NCI-H526 (cell line): ENCODE results near the gene FARS2.
A peak's percentile ranks its signal among the peaks of the same experiment; 100 is the strongest.

Experiments used
- DNase-seq, 2 experiments: peaks; one replicate each; lab custom pipeline; 2025; lab: John Stamatoyannopoulos, UW

Gene FARS2

DNA sequence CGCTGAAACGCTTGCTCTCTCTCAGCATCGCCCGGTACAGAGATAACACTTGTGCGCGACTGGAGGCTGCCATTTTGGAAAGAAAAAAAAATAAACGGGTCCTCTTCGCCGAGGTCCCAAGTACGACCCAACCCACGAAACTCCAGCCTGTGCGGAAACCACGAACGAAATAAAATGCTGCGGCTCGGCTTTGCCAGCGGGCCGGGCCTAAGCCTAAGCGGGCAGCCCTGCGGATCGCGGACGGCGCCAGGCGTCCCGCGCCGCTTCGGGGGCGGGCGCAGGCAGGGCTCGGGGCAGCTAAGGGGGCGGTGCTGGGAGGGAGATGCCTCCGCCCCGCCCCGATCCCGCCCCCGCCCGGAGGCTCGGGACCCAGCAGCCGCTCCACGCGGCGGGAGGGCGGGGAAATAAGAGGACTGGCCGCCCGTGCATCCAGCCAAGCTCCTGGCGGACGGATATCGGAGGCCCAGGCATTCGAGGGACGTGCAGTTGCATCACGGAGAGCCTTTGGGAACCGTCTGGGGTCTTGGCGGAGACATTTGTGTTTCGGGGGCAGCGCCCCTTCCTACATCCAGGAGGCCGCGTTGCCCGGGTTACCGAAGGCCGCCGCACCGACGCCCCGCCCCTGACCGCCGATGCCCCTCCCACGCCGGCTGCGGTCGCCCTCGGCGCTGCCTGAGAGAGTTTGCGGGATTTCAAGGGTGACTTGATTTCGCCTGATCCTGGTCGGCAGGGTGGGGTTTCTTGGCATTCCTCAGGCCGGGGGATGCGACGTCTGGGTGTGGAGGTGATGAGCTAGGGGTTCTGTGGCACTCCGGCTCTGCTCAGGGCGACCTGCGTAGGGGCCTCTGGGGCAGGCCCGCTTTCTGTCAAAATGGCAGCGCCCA lies at the start of gene FARS2, which contains the start of gene LYRM4:
Gene FARS2, plus strand, starts transcription at position 853 of the 884 bp plus-strand sequence.
Gene LYRM4, minus strand, starts transcription at position 290 of the 884 bp plus-strand sequence. Its CDS starts 217 bp downstream, at position 73.
- DNase-seq, result peak; percentile 77 to 92

DNA sequence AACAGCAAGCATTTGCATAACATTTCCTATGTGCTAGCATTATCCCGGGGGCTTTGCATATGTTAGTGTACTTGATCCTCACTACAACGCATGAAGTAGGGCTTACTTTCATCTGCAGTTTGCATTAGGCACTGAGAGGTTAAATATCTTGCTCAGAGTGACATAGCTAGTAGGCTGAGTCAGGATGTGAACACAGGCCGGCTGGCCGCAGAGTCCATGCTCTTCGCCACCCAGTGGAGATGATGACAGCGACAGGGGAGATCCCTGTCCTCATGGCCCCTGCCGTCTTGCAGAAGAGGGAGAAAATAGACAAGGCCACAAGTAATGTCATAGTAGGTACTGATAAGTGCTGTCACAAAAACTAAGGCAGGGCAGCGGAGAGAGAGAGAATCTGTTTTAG lies 47.5 kb upstream of the FARS2 start:
- peak; percentile 58 to 64 for DNase-seq

DNA sequence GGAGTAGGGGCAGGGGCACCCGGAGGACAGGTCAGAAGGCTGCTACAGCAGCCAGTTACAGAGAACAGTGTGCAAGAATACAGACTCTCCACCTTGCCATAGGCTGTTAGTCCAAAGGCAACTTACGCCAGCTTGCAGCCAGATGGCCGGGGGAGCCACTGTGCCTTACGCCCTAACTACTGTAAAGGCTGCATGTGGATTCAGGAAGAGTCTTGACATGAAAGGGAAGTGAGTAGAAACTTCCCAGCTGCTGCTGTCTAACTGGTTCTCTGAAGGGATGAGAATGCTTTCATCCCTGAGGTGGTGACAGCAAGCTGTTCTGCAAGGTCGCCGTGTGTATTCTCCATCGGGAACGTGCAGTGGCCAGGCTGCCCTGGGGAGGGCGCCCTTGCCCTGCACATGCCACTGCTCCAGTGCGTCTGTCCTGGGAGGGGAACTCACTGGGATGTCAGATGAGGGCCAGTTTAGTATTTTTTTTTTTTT lies 46.7 kb upstream of the FARS2 start:
- peak in 1 of 2 experiments; percentile 41 for DNase-seq

DNA sequence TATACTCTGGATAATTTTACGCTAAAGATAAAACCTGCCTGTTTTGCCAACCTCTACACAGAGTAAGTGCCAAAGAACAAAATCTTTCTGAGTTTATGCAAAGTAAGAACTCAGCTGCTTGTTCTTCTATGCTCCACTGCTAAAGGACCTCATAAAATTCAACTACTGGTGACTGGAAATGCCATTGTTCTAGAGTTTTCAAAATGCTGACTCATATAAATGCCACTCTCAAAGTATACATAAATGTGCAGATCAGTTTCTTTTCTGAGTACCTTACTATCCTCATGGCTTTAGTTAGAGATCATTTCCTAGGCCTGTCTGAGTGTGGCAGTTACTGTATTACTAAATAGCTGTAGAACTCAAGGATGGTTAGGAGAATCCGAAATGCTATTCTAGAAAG lies 46.2 kb upstream of the FARS2 start:
- DNase-seq, result peak; percentile 6 to 26

DNA sequence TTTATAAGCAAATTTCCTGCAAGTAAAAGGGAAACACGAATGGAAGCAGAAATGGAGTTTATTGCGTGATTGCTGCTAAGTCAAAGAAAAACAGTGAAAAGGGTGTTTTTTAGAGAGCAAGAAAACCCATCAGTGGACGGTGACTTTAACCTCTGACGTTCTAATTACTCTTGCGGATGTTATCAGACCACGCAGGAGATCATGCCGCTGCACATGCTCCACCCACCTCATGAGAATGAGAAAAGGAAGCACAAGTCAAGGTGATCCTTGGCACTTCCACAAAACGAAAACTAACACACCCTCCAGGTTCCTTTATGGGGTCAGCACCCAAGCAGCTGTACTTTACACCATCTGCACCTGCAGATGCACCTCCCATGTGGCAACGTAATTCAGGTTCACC lies 45.5 kb upstream of the FARS2 start:
- no peak for DNase-seq

DNA sequence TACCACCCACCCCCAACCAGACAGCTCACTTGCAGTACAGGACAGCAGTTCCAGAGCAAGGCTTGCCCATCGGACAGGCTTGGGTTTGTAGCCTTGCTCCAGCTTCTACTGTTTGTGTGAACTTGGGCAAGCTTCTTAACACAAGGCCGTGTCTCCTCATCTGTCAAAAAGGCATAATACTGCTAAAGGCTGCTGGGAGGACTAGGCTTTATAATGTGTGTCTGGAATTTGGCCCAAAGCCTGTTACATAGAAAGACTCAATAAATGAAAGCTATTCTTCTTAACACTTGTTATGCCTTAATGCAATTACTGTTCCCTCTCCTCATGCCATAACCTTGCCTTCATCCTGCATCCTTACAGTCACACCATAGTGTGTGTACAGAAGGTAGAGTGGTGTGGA lies 44.0 kb upstream of the FARS2 start:
- no peak for DNase-seq

DNA sequence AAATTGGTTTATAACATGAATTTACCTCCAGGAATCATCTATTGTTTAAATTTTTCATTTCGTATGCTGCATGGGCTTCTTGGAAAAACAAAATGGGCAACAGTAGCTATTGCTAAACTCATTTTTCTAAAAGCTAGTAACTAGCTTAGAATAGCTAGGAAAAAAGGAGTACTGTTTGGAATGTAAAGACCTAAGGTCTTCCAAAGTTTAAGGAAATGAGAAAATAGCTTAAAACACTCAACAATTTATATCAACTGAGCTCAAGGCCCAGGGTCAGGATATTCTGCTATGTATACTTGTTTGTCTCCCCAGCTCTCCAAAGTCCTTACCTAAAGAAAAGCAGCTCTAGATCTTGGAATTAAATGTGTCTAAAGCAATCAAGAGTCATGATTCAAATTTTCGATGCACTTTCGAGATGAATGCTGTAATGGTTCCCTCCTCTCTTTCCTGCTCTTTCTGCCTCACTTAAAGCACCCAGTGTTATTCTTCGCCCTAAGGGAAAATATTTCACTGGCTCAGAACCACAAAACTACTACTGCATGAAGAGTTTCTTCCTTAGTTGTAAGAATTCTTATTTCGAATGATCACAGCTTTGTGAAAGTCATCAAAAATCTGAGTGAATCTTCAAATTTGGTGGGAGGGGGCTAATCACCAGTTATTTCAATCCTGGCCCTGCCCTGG lies 42.2 kb upstream of the FARS2 start:
- DNase-seq, result no peak

DNA sequence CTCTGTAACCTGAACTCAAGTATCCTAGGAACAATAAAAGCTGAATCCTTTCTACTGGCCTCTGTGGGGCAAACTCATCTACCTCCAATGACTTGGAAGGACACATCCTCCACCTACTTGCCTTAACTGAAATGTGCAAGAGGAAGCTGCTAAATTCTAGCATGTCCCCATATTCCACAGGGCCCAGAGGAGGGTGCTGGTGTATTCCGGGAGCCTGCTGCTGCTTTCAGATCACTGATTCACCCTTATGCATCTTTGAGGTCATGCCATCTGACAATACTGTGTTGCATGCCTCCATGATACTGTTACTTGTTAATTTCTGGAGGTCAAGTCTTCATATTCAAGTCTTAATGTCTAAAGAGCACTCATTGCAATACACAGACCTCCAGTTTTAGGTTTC lies 40.9 kb upstream of the FARS2 start:
- DNase-seq, result no peak

DNA sequence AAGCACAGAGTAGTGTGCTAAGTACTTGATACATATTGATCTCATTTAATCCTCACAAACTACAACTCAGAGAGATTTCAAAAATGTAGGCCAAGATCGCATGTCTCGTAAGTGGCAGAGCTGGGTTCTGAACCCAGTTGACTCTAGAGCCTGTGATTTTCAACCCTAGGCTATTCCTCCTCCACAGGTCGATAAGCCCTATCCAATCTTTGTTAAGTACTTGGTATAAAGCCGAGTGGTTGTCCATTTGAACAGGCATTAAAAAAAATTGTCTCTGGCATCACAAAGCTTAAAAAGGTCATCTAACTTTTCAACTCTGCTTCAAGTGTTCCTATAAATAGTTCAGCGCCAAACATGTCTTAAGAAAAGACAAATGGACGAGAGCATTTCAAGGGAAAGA lies 38.0 kb upstream of the FARS2 start:
- no peak for DNase-seq

DNA sequence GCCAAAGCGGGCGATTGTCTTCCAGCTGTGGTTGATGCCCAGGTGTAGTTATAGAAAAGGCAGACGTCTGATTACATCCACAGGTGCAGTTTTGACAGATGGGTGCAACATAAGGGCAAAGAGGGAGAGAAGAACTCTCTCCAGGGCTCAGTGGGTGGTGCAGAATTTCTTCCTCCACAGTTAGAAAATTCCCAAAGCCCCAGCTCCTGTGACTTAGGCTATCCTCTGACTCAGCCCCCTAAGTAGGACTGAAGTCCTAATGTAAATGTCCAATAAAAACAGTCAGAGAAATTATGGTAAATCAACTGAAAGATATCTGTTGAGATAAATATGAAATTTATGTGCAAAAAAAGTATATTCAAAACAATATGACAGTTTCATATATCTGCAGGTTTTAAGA lies 32.0 kb upstream of the FARS2 start:
- DNase-seq, result no peak

DNA sequence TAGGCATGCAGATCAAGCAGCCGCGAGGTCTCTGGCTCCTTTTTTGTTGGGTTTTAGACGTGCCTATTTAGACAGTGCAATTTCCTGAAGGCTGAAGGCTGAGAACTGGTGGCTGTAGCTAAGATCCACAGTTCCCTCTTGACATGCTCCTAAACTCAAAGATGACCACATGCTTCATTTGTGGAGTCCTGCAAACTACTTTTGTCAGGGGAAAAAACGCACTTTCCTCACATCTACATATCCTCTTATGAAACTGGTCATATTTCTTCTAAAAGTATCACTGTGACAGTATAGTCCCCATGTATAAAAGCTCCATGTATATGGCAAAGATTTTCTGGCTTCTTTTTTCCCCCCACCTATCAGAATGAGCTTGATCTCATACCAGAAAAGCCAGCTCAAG lies 31.2 kb upstream of the FARS2 start:
- no peak for DNase-seq

DNA sequence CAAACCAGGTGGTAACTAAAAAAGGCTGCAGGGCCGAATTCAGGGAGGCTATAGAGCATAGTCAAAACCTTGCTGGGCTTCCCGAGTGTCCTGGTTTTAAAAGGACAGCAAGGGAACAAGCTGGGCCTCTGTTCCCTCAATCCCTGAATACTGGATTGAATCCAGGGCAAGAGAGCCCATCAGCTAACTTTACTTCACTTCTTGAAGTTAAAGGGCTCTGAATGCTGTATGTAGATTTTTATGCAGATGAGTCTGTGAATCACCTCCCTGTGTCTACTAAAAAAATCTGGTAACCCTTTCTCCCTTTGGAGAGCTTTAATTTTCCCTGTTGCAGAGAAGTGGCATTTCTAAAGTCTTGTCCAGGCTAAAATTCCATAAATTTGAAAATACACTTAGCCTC lies 30.0 kb upstream of the FARS2 start:
- no peak for DNase-seq

DNA sequence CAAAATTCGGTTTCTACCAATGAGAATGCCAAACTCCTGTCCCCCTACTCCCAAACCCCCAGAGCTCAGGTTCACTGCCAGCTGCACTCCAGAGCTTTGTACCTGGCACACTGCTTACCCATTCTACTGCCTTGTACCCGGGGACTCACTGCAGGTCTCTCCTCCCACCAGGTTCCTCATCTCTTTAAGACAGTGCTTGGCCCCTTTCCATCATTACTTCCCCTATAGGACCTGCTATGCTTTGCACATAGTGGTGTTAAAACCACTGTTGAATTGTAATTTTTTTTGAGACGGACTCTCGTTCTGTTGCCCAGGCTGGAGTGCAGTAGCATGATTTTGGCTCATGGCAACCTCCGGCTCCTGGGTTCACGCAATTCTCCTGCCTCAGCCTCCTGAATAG lies 26.4 kb upstream of the FARS2 start:
- no peak for DNase-seq

DNA sequence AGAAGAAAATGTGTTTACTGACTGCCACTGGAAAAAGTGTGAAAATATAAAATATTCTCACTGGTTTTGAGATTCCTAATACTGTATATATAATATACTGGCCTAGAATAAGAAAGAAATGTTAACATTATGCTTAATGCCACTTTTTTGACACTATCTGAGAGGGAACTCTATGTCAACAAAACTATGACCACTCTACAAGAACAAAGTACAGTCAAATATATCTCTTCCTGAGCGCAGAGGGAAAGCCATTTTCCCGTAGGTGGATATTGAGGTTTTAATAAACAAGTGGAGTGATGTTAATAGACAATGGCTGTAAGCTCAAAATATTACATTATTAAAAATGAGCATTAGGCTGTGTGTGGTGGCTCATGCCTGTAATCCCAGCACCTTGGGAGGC lies 25.5 kb upstream of the FARS2 start:
- DNase-seq, result no peak

DNA sequence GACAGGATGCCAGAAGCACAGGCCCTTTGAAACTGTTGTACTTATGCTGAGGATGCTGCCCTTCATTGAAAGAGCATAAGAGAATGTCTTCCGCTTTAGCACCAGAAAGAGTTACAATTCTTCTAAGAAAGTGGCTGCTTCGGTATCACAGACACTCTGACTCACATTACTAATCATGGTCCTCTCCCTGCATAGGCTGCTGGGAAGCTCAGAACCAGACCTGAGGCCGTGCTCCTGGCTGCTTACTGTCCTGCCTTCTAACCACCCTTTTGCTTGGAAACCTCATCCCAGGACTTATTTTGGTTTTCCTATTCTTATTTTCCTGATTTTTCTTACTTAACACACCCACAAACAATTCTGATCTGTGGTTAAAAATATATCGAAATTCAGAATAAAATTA lies 23.5 kb upstream of the FARS2 start:
- no peak for DNase-seq

DNA sequence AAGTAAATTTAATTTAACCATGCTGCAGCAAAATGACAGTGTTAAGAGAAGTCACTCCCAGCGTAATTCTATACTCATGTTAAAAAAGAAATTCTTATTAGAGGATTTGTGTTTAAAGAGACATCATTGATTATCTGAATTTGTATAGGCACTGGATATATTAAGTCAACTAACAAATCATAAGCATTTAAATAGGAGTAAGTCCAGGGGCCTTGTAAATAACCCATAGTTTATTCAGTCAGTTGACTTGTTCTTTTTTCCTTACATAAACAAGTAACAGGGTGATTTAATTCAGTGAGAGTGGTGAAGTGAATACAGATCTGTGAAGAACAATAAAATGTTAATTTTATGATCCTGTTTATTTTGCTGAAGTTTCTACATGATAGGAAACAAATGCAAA lies 23.0 kb upstream of the FARS2 start:
- no peak for DNase-seq

DNA sequence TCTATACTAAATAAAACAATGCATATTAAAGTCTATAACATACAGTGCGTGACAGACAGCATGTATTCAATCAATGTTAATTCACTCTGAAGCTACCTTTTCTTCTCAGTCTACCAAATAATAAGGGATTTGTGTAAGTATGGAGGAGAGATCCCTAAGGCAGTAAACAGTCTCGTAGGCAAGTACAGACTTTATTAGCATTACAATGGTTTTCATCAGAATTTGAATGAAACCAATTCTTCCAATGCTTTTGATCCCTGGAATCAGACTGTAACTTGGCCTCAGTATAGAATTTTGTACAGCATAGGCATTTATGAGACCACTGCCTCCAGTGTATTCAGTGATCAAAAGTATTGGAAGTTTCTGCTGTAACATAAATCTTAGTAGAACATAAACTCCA lies 20.1 kb upstream of the FARS2 start:
- no peak for DNase-seq

DNA sequence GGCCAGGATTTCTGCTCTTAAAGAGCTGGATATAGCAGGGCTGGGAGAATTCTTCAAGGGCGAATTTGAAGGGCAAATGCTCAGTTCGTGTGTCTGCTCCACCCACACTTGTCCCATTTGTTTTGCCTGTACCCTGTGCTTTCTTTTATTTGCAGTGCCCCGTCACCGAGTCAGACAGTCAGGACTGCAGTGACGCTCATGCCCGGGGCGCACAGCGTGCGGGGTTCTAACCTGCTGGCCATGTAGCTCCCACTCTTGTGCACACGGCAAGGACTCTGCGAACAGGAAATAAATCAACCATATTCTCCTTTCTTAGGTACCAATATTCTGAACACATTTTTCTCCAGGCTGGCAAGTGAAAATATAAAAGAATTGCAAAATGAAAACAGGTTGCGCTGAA lies 18.2 kb upstream of the FARS2 start:
- DNase-seq, result no peak

DNA sequence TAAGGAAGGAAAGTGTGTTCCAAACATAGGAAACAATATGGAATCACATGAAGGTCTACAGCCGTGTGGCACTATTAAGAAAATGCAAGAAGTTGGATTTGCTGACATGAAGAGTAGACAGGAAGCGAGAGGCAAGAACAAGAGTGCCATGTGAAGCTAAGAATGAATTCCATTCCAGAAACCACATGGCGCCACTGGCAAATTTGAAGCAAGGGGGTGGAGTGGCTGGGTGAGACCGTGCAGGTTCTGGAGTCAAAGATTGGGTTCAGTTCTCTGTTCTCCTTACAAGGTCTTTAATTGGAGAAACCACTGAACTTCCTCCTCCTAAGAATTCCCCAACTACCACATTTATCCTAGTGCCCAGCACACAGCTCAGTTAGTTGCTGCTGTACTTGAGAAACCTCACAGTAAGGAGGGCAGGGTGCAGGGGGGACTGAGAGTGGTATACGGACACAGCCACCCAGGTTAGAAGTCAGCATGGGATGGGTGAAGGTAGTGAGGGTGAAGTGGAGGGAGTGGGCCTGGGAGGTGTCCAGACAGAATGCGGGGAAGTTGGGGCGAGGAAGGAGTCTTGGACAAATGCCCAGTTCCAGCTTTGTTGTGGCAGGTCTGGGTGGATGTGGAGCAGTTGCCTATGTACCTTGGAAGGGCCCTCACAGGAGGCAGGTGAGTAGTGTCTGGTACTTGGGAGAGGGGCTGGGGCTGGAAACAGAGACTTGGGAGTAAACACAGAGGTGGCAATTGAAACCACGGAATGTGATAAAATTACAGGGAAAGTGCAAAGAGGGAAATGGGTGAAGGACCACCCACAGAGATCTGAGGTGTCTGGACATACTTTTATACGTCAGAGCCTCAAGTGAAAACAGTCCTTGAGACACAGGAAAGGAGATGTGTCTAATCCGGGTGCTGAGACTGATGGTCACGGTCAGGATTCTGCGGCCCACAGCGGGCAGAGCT lies 14.9 kb upstream of the FARS2 start:
- DNase-seq, result no peak

DNA sequence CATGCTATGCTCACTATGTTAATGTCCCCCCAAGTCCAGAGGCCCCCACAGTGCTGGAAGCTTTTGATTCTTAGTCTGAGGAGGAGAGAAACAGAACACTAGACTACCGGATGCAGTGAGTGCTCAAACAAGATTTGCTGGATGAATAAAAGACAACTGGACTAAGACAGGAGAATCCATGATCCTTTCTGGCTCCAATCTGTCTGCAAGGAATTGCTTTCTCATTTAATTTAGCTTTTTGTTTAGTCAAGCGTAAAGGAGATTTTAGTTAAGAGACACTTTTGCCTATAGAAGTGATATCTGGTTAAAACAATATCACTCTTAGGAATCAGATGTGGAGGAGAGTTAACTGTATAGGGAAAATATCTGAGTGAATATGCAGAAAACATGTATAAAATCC lies 14.1 kb upstream of the FARS2 start:
- no peak for DNase-seq

DNA sequence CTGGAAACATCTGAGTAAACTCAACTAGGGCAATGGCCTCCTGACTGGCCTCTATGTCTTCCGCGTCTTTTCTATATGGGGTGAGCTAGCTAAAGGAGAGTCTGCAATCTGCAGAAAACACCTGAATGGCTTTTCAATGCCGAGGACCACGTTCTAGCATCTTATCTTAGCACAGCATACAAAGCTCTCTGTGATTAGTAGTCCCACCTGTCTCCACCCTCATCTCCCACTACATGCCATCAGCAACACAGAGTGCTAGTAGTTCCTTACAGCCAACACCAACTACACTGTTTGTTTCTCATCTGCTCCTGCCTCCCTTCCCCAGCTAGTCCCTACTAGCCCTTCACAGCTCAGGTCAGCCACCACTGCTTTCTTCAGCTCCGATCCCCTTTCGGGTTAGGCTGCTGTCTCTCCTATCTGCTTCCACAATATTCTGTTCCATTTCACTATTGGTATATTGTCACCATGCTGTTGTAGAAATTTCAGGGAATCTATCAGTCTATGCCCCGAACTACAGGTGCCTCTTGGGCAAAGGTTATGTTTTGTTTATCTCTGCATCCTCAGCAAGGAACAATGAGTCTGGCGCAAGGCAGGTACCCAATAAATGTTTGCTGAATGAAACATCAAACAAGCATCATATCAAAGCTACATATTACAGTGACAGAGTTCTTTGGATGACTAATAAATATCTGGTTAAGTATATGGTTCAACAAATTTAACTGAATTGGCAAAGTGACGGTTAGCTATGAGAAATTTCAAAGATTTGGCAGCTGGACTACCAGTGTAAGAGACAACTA lies 12.8 kb upstream of the FARS2 start:
- no peak for DNase-seq
